HUES64 (cell line): ENCODE measurements around the gene PARD3.
"Not testable (repeated sequence)": the region's sequence is repeated elsewhere in the genome, so short reads cannot be mapped to it uniquely, and the experiment has no call there.

Source experiments
- H3K27ac ChIP-seq: 2 replicates; pipeline ENCODE4 v1.7.0; 2013; ENCODE audit warnings: low read depth, low read length, inconsistent platforms
- H3K27me3 ChIP-seq: 2 replicates; pipeline ENCODE4 v1.6.1; 2013; ENCODE audit warnings: mild to moderate bottlenecking, low read length; ENCODE audit not compliant: insufficient read depth
- H3K36me3 ChIP-seq: 2 replicates; pipeline ENCODE4 v1.6.1; 2013; ENCODE audit warnings: mild to moderate bottlenecking, low read length; ENCODE audit not compliant: insufficient read depth
- H3K4me1 ChIP-seq: 2 replicates; pipeline ENCODE4 v1.6.1; 2013; ENCODE audit warnings: mild to moderate bottlenecking, low read length, moderate library complexity; ENCODE audit not compliant: insufficient read depth
- H3K4me3 ChIP-seq: 2 replicates; pipeline ENCODE4 v1.5.1; 2013; ENCODE audit warnings: mild to moderate bottlenecking, low read length, moderate library complexity
- H3K9ac ChIP-seq: 2 replicates; pipeline ENCODE4 v1.6.1; 2013; ENCODE audit warnings: mild to moderate bottlenecking, low read depth, low read length
- H3K9me3 ChIP-seq: 2 replicates; pipeline ENCODE4 v1.6.1; 2013; ENCODE audit warnings: low read depth, low read length; ENCODE audit not compliant: insufficient read depth
- WGBS: fragments of 150-250, 120-280 bp; methylation state at CpG from one replicate; pipeline ENCODE4 v1.1.7; 2013; ENCODE audit warnings: missing lambda C conversion rate; 5-methylcytosine and 5-hydroxymethylcytosine counted together

The PARD3 gene

GRCh38 chr10:34427911-34428216 lies 387.2 kb downstream of the PARD3 start:
- H3K9me3 ChIP-seq, result no peaks in the 10 kb centered on the region
- H3K4me3 ChIP-seq, result peak overlapping the region; percentile 44; the same call in 1 of the 2 replicates
- WGBS, result 38% methylated on average over 3 of the region's 3 CpGs
- H3K36me3 ChIP-seq, result no peaks in the 10 kb centered on the region
- H3K27me3 ChIP-seq, result no peaks in the 10 kb centered on the region
- H3K27ac ChIP-seq, result peak overlapping the region; percentile 78; the same call in 1 of the 2 replicates
- H3K9ac ChIP-seq, result peak overlapping the region; percentile 57
- H3K4me1 ChIP-seq, result peaks cover 60% of the 10 kb centered on the region

GRCh38 chr10:34427158-34427910 lies 387.8 kb downstream of the PARD3 start:
- H3K27me3 ChIP-seq, H3K36me3 ChIP-seq, H3K9me3 ChIP-seq: not testable (repeated sequence)
- Histone ChIP-seq H3K27ac (peak overlapping the region; percentile 83; the same call in 1 of the 2 replicates), H3K4me3 (peak overlapping the region; percentile 44; the same call in 1 of the 2 replicates), H3K9ac (peak overlapping the region; percentile 57), H3K4me1 (peaks cover 63% of the 10 kb centered on the region)
- 2% methylated on average over 15 of the region's 20 CpGs for WGBS

GRCh38 chr10:34426538-34427157 lies 388.4 kb downstream of the PARD3 start:
- H3K27ac ChIP-seq, result peak overlapping the region; percentile 83; the same call in 1 of the 2 replicates
- H3K36me3 ChIP-seq, H3K27me3 ChIP-seq, H3K9ac ChIP-seq, H3K9me3 ChIP-seq: not testable (repeated sequence)
- WGBS, result 53% methylated on average over 6 of the region's 7 CpGs
- H3K4me1 ChIP-seq, result peaks cover 68% of the 10 kb centered on the region
- peak overlapping the region; percentile 23; the same call in 1 of the 2 replicates for H3K4me3 ChIP-seq

- Histone ChIP-seq H3K4me1 (peaks cover 73% of the 10 kb centered on the region), H3K9ac (no peak overlapping the region), H3K27ac (peak overlapping the region; percentile 32; the same call in 1 of the 2 replicates), H3K27me3 (no peaks in the 10 kb centered on the region), H3K9me3 (no peaks in the 10 kb centered on the region), H3K4me3 (no peak overlapping the region), H3K36me3 (no peaks in the 10 kb centered on the region)
- WGBS, result 73% methylated on average over 1 of the region's 3 CpGs
Observed at GRCh38 chr10:34426041-34426440, 389.1 kb downstream of the PARD3 start.

GRCh38 chr10:34423673-34424625 lies 391.1 kb downstream of the PARD3 start:
- Histone ChIP-seq H3K9ac (no peak overlapping the region), H3K4me1 (peaks cover 77% of the 10 kb centered on the region), H3K9me3 (no peaks in the 10 kb centered on the region), H3K36me3 (no peaks in the 10 kb centered on the region), H3K27me3 (no peaks in the 10 kb centered on the region), H3K27ac (no peak overlapping the region), H3K4me3 (no peak overlapping the region)
- WGBS, result 88% methylated on average over 5 of the region's 5 CpGs

GRCh38 chr10:34420795-34421194 lies 394.3 kb downstream of the PARD3 start:
- Histone ChIP-seq H3K9me3 (no peaks in the 10 kb centered on the region), H3K27me3 (no peaks in the 10 kb centered on the region), H3K9ac (no peak overlapping the region), H3K4me3 (no peak overlapping the region), H3K4me1 (peaks cover 55% of the 10 kb centered on the region), H3K27ac (no peak overlapping the region), H3K36me3 (no peaks in the 10 kb centered on the region)
- WGBS, result no CpG with 5 or more reads among the region's 1 CpG

- H3K27me3 ChIP-seq, result no peaks in the 10 kb centered on the region
- no peak overlapping the region for H3K4me3 ChIP-seq
- no peaks in the 10 kb centered on the region for H3K9me3 ChIP-seq
- H3K9ac ChIP-seq, result no peak overlapping the region
- H3K4me1 ChIP-seq, result peaks cover 50% of the 10 kb centered on the region
- H3K27ac ChIP-seq, result no peak overlapping the region
- H3K36me3 ChIP-seq, result no peaks in the 10 kb centered on the region
- WGBS, result 87% methylated on average over 1 of the region's 3 CpGs
Observed at GRCh38 chr10:34420273-34420672, 394.8 kb downstream of the PARD3 start.

- no peaks in the 10 kb centered on the region for H3K27me3 ChIP-seq
- H3K4me3 ChIP-seq, result no peak overlapping the region
- H3K9ac ChIP-seq, result no peak overlapping the region
- H3K36me3 ChIP-seq, result no peaks in the 10 kb centered on the region
- no peaks in the 10 kb centered on the region for H3K9me3 ChIP-seq
- WGBS, result 71% methylated on average over 1 of the region's 4 CpGs
- peaks cover 32% of the 10 kb centered on the region for H3K4me1 ChIP-seq
- H3K27ac ChIP-seq, result no peak overlapping the region
Observed at GRCh38 chr10:34415039-34415438, 400.1 kb downstream of the PARD3 start.

GRCh38 chr10:34413756-34414587 lies 401.1 kb downstream of the PARD3 start:
- Histone ChIP-seq H3K4me1 (peaks cover 27% of the 10 kb centered on the region), H3K27ac (peak overlapping the region; percentile 61; the same call in 1 of the 2 replicates), H3K36me3 (no peaks in the 10 kb centered on the region), H3K9me3 (no peaks in the 10 kb centered on the region), H3K4me3 (no peak overlapping the region), H3K9ac (no peak overlapping the region), H3K27me3 (no peaks in the 10 kb centered on the region)
- WGBS, result 87% methylated on average over 10 of the region's 11 CpGs

GRCh38 chr10:34413214-34413613 lies 401.9 kb downstream of the PARD3 start:
- no peaks in the 10 kb centered on the region for H3K27me3 ChIP-seq
- peak overlapping the region; percentile 61; the same call in 1 of the 2 replicates for H3K27ac ChIP-seq
- H3K4me1 ChIP-seq, result peaks cover 27% of the 10 kb centered on the region
- no peak overlapping the region for H3K4me3 ChIP-seq
- H3K9ac ChIP-seq, result no peak overlapping the region
- no peaks in the 10 kb centered on the region for H3K9me3 ChIP-seq
- H3K36me3 ChIP-seq, result no peaks in the 10 kb centered on the region
- WGBS, result 10% methylated on average over 2 of the region's 3 CpGs
